A549 treated with Hydrocortisone at 1 μM for 4 hours (cell line): Measurements from ENCODE around the gene RAB11B. TPM values are rescaled to one million over a fixed set of nuclear protein-coding genes. Genes with fewer than 3 reads are reported as not detected.

ENCODE experiments used
- total RNA-seq: library from RNA; stranded (reverse); fragments of 200-300 nt; extraction: Qiagen RNA extraction; gene quantifications from 5 replicates; pipeline ENCODE4 v1.2.3, GENCODE V29; 2022

RAB11B gene
- 90.9 to 101 TPM (median 96.6 TPM) in 5 replicates for total RNA-seq

DNA sequence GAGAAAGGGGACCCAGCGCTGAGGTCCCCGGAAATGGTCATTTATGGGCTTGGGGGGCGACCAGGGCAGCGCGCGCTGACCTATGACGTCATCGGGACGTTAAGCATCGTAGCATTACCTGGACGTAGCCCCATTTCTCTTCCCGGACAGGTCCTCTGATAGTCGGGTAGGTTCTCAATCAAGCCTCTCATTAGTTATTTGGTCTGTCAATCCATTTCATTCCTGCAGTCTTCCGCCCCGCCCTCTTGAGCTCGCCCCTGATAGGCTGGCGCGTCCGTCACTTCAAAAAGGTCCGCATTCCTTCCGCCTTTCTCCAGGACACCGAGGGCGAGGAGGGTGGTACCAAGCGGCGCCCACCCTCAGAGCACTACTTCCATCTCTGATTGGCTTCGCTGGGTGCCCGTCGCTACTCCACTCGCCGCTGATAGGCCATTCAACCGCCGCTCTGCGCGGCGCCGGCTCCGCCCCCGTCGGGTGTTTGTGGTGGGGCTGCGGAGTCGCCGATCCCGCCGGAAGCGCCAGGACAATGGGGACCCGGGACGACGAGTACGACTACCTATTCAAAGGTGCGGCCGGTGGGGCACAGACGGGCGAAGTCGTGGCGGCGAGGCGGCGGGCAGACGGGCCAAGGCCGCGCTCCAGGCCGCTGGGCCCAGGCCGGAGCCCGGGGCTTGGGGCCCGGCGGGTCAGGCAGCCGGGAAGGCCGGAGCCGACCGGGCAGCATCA, at the start of gene RAB11B:
Gene RAB11B, plus strand, starts transcription at position 470 of the 726 bp plus-strand sequence. Its CDS starts 57 bp downstream, at position 527.

DNA sequence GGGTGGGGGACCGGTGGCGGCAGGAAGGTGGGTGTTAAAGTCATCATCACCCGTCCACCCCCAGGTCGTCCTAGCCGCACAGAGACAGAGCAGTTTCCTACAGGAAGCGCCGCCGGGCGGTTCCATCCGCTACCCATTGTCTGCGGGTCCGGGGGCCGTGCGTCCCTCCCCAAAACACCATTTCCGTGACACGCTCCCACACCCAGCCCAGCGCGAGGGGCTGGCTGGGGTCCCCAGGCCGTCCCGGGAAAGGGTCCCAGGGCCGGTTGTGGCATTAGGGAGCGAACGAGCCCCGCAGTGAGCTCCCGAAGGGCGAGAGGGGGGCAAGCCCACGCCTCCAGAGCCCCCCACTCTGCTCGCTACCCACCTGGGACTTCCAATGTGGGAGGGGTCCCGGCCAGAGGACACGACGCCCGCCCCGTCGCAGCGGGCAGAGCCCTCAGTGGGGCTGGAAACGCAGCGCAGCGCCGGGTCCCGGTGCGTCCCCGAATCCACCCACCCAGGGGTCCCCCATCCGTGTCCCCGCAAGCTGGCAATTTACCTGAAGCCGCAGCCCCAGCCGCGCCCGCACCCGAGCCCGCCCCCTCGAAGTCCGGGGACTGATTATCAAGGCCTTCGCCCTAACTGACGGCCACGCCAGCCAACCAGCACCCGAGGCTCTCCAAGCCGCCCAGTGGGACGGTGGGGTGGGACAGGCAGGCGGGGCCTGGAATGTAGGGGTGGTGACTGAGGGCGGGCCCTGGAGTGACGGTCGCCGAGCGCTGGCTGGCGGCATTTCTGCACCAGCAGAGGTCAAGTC, 47.3 kb upstream of the RAB11B start, which contains the start of gene KANK3:
Gene KANK3, minus strand, starts transcription at position 579 of the 799 bp plus-strand sequence. CDS start 5,434 bp downstream, outside the sequence.

GRCh38 chr19:8363803-8364771, 26.1 kb upstream of the RAB11B start, which contains the start of gene ANGPTL4:
Gene ANGPTL4 (plus strand): TSS chr19:8364155. CDS start chr19:8364322, 167 bp downstream.

GRCh38 chr19:8412783-8413628, 22.8 kb downstream of the RAB11B start, which contains the start of gene MARCHF2:
Gene MARCHF2 (plus strand): TSS chr19:8413305. CDS start chr19:8421841, 8,536 bp downstream.

DNA sequence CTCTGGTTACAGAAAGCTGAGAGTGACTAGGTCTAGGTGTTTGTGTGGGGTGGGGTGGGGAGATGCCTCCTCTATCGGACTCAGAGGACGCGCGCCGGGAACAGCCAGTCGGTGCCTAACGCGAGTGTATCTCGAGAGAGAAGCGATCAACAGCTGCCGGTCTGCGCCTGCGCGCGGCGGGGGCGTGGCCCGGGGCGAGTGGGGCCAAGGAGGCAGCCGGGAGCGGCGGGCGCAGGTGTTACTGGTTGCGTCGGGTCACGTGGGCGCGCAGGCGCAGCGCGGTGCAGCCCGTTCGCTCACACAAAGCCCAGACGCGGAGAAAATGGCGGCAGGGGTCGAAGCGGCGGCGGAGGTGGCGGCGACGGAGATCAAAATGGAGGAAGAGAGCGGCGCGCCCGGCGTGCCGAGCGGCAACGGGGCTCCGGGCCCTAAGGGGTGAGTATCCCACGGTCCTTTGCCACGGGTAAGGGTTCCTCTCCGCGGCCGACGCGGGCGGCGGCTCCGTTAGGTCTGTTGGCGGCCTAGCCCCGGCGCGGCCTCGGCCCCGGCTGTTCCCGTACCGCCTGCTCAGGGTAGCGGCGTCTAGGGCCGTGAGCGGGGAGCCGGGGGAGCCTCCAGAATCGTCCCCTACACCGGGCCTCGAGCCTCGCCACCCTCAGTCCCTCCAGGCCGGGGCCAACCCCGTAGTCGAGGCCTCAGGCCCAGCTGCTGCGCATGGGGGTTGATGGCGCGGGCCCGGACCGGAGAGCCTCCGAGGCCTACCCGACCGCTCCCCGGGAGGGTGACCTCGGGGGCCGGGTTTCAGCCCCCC, 54.7 kb downstream of the RAB11B start, which contains the start of gene HNRNPM:
Gene HNRNPM, plus strand, starts transcription at position 299 of the 811 bp plus-strand sequence. Its CDS starts 24 bp downstream, at position 323.

Other genes with a start within 250 kb of the RAB11B start
- gene FBN3, start 240.8 kb upstream of the RAB11B start, total RNA-seq = 0.01 to 0.17 TPM in 2 of 5 replicates, not detected in the others
- 2.6 to 3.8 TPM (median 2.7 TPM) in 5 replicates for gene CERS4, start 181.0 kb upstream of the RAB11B start, total RNA-seq
- gene CD320, start 82.0 kb upstream of the RAB11B start, total RNA-seq = 55.9 to 101 TPM (median 93.5 TPM) in 5 replicates
- 56.0 to 97.2 TPM (median 92.6 TPM) in 5 replicates for gene NDUFA7, start 69.0 kb upstream of the RAB11B start, total RNA-seq
- gene RPS28, start 68.9 kb upstream of the RAB11B start, total RNA-seq = 283 to 958 TPM (median 922 TPM) in 5 replicates
- 5.3 to 8.6 TPM (median 7.2 TPM) in 5 replicates for gene KANK3, start 47.1 kb upstream of the RAB11B start, total RNA-seq
- gene ANGPTL4, start 26.2 kb upstream of the RAB11B start, total RNA-seq = 519 to 718 TPM (median 655 TPM) in 5 replicates
- 15.0 to 21.2 TPM (median 20.4 TPM) in 5 replicates for gene MARCHF2, start 22.9 kb downstream of the RAB11B start, total RNA-seq
- 223 to 332 TPM (median 235 TPM) in 5 replicates for gene HNRNPM, start 54.6 kb downstream of the RAB11B start, total RNA-seq
- gene PRAM1, start 112.3 kb downstream of the RAB11B start, total RNA-seq = 0.08 to 0.16 TPM (median 0.09 TPM) in 5 replicates
- 13.8 to 21.3 TPM (median 18.9 TPM) in 5 replicates for gene ZNF414, start 123.8 kb downstream of the RAB11B start, total RNA-seq
- gene MYO1F, start 187.1 kb downstream of the RAB11B start, total RNA-seq = 0.22 to 0.32 TPM (median 0.24 TPM) in 5 replicates
- gene ADAMTS10, start 220.4 kb downstream of the RAB11B start, total RNA-seq = 10.3 to 14.9 TPM (median 12.8 TPM) in 5 replicates
- not detected in 5 replicates for gene NFILZ, start 240.3 kb downstream of the RAB11B start, total RNA-seq